B cell (primary cell): Measurements from ENCODE around the gene METTL24.

Experiments used
- CTCF ChIP-seq: fragments of 200-600 bp; IDR thresholded peaks from one replicate; pipeline ENCODE4 v1.8.0; 2022; ENCODE audit warnings: antibody characterized with exemption, mild to moderate bottlenecking
- EZH2 ChIP-seq: IDR thresholded peaks from 2 replicates; pipeline ENCODE4 v1.6.1; 2012; ENCODE audit warnings: borderline replicate concordance, low read depth, mild to moderate bottlenecking, moderate library complexity, low read length; ENCODE audit not compliant: insufficient read depth, poor library complexity, severe bottlenecking

GRCh38 chr6:110265273-110265672, 92.9 kb downstream of the METTL24 start:
- no peak for TF ChIP-seq CTCF
- no peak for TF ChIP-seq EZH2
